Ectodermal cell (in vitro differentiated cells): Measurements from ENCODE around the gene RGS16.
A peak's percentile ranks its signal among the peaks of the same experiment; 100 is the strongest.
"Not testable (repeated sequence)": the region's sequence is repeated elsewhere in the genome, so short reads cannot be mapped to it uniquely, and the experiment has no call there.

Experiments
- H3K27ac ChIP-seq: 2 replicates; pipeline ENCODE4 v1.7.0; 2013; ENCODE audit warnings: mild to moderate bottlenecking, low read depth, low read length; ENCODE audit not compliant: insufficient read depth, poor library complexity, severe bottlenecking
- H3K27me3 ChIP-seq: 2 replicates; pipeline ENCODE4 v1.7.0; 2013; ENCODE audit warnings: mild to moderate bottlenecking, low read length; ENCODE audit not compliant: insufficient read depth, control insufficient read depth, poor library complexity, severe bottlenecking
- H3K36me3 ChIP-seq: one replicate; pipeline ENCODE4 v1.7.0; 2013; ENCODE audit warnings: low read length; ENCODE audit not compliant: control insufficient read depth, insufficient read depth
- H3K4me1 ChIP-seq: one replicate; pipeline ENCODE4 v1.7.0; 2013; ENCODE audit warnings: low read length; ENCODE audit not compliant: control insufficient read depth, insufficient read depth
- H3K4me3 ChIP-seq: 2 replicates; pipeline ENCODE4 v1.7.0; 2013; ENCODE audit warnings: low read depth, low read length, control low read depth; ENCODE audit not compliant: insufficient read depth
- H3K9me3 ChIP-seq: 2 replicates; pipeline ENCODE4 v1.7.0; 2013; ENCODE audit warnings: mild to moderate bottlenecking, low read length, moderate library complexity; ENCODE audit not compliant: control insufficient read depth
- WGBS, 2 experiments: methylation state at CpG; one replicate each; pipeline ENCODE4 v1.1.7; 2013; ENCODE audit warnings: missing lambda C conversion rate in 2 of 2; 5-methylcytosine and 5-hydroxymethylcytosine counted together

RGS16 gene

DNA sequence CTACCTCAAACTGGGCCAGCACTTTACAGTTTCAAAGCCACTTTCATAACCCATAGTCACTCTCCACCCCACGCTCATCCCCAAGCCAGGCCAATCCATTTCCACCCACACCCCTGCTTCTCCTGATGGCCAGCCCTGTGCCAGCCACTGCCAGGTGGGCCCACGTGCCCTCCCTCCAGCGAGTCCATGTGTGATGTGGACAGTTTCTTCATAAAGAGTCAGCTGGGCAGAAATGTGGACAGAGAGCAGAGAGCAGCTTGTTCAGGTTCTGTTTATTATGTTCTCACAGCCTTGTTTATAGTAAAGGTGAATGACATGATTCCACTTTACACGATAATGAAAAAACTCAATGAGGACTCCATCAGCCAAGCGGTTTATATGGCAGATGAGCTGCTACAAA lies 37.4 kb upstream of the RGS16 start:
- Histone ChIP-seq H3K27me3 (no peaks in the 10 kb centered on the region), H3K4me3 (no peak overlapping the region), H3K9me3 (no peaks in the 10 kb centered on the region), H3K4me1 (no peaks in the 10 kb centered on the region), H3K27ac (no peak overlapping the region), H3K36me3 (no peaks in the 10 kb centered on the region)
- WGBS, 2 experiments = 94 to 95% methylated on average over 5 of the region's 5 CpGs

DNA sequence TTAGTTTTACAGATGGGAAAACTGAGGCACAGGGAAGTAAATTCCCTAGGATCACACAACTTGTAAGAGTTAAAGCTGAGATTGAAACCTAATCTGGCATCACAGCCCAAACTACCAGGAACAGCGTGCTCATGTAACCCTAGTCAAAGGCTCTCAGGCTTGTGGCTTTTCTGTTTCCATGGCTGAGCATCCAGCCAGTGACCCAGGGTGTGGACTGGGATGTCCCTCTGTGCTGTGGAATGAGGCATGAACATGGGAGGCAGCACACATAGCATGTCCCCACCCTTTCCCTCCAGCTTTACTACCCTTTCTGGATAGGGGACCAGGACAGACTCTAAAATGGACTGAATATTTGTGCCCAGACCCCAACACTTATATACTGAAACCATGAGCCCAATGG lies 35.1 kb upstream of the RGS16 start:
- Histone ChIP-seq H3K27me3 (no peaks in the 10 kb centered on the region), H3K4me1 (peaks cover 8% of the 10 kb centered on the region), H3K36me3 (no peaks in the 10 kb centered on the region), H3K27ac (no peak overlapping the region), H3K9me3 (no peaks in the 10 kb centered on the region), H3K4me3 (no peak overlapping the region)
- 88 to 95% methylated on average over 1 of the region's 1 CpG for WGBS, 2 experiments

DNA sequence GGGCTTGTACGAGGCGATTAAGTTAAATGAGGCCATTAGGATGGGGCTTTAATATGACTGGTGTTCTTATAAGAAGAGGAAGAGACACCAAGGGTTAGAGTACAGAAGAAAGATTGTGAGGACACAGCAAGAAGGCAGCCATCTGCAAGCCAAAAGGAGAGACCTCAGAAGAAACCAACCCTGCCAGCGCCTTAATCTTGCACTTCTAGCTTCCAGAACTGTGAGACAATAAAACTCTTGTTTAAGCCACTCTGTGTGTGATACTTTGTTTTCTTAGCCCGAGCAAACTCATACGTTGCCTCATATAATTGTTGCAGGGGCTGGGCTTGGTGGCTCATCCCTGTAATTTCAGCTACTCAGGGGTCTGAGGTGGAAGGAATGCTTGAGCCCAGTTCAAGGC lies 33.6 kb upstream of the RGS16 start:
- Histone ChIP-seq H3K27ac (no peak overlapping the region), H3K9me3 (no peaks in the 10 kb centered on the region), H3K4me3 (no peak overlapping the region), H3K27me3 (no peaks in the 10 kb centered on the region), H3K4me1 (peaks cover 18% of the 10 kb centered on the region), H3K36me3 (no peaks in the 10 kb centered on the region)
- WGBS, 2 experiments = 97% methylated on average over 5 of the region's 5 CpGs

DNA sequence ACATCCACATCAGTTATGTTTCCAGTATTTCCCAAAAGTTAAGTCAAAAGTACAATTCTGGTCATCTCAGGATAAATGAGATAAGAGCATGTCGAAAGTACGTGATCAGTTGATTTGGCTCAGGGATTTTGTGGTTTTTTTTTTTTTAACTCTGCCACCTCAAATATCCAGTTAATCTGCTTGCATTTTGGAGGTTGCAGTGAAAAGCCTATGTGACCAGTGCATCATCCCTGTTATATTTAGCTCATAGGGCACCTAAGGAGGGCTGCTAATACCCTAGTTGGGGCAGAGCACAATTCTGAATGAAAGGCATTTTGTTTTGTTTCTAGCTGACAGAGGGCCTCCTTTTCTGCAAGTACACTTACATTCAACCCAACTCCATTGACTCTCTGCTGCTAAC lies 31.7 kb upstream of the RGS16 start:
- no peak overlapping the region for H3K4me3 ChIP-seq
- no peak overlapping the region for H3K27ac ChIP-seq
- no peaks in the 10 kb centered on the region for H3K27me3 ChIP-seq
- H3K4me1 ChIP-seq = peaks cover 23% of the 10 kb centered on the region
- no peaks in the 10 kb centered on the region for H3K9me3 ChIP-seq
- WGBS, 2 experiments = 94 to 96% methylated on average over 2 of the region's 2 CpGs
- H3K36me3 ChIP-seq = no peaks in the 10 kb centered on the region

DNA sequence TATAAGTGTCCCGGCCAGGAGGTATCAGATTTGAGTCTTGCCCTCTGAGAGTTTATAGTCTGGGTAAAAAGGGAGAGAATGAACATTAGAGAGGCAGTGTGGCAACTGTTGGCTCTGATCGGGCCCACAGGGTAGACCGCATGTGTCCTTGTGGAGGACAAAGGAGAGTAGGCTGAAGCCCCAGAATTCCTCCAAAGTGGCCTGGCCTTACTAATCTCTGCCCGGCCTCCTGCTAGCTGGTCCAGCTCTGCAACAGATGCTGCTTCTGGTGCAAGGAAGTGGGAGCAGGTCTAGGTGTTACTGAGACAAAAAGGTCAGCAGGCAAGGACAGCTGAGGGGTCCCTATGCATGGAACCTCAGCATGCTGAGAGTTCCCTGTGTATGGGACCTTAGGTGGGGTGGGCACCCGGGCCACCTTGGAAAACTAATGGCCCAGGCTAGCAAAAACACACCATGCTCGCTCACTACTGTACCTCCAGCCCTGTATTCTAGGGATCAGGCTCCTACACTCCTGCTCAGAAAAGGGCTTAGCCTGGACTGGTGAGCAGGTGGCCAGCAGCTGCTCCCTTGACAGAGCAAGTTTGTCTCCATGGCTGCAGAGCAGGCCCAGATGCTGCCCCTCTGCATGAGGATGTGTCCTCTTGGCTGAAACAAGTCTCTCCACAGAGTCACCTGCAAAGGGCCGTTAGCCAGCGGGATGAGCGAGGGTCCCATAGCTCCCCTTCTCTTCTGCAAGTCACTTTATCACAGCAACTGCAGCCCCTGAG lies 30.3 kb upstream of the RGS16 start:
- Histone ChIP-seq H3K4me3 (no peak overlapping the region), H3K27me3 (no peaks in the 10 kb centered on the region), H3K9me3 (no peaks in the 10 kb centered on the region), H3K36me3 (no peaks in the 10 kb centered on the region), H3K4me1 (peaks cover 34% of the 10 kb centered on the region), H3K27ac (peak overlapping the region; percentile 55)
- WGBS, 2 experiments = 91 to 93% methylated on average over 9 of the region's 9 CpGs

DNA sequence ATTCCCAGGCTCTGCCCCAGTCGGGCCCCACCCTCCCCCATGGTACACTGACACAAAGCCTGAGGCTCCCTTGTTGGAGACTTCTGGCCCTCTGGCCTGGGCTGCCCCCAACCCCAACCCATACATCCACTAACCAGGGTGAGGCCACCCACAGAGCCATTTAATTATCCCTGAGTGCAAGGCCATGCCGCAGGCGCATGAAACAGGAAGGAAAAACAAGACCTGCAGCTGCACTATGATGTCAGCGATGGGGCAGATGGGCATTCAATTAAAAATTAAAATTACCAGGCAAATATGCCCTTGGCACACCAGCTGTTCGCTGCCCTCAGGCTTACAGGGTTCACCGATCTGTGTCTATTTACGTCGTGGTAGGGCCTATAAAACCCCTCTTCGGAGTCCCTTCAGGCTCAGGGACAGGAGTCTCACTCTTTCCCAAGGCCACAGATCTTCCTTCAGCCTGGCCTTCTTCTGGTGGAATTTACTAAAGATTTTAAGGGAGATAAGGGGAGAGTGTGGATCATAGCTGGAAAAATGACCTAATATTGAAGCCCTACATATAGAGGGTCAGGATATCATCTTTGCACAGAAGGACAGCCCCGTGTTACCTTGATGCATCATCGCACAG lies 29.6 kb upstream of the RGS16 start:
- Histone ChIP-seq H3K4me3 (no peak overlapping the region), H3K9me3 (no peaks in the 10 kb centered on the region), H3K36me3 (no peaks in the 10 kb centered on the region), H3K4me1 (peaks cover 41% of the 10 kb centered on the region), H3K27me3 (no peaks in the 10 kb centered on the region), H3K27ac (peak overlapping the region; percentile 55)
- WGBS, 2 experiments = 79% methylated on average over 11 of the region's 11 CpGs

DNA sequence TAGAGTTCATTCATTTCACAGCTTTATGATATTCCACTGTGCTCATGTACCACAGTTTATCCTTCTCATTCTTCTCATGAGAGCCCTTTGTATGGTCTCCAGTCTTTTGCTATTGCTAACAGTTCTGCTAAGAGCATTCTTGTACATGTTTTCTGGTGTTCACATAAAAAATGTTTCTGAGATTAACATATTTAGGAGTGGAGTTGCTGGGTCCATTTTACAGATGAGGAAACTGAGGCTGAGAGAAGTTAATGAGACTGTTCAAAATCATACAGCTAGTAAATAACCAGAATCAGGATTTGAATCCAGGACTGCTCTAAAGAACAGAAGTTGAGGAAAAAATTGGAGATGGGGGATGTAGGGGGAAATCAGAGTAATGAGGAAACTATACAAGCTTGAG lies 28.8 kb upstream of the RGS16 start:
- no peaks in the 10 kb centered on the region for H3K36me3 ChIP-seq
- no peaks in the 10 kb centered on the region for H3K9me3 ChIP-seq
- H3K4me1 ChIP-seq = peaks cover 42% of the 10 kb centered on the region
- no peaks in the 10 kb centered on the region for H3K27me3 ChIP-seq
- no peak overlapping the region for H3K27ac ChIP-seq
- no peak overlapping the region for H3K4me3 ChIP-seq

DNA sequence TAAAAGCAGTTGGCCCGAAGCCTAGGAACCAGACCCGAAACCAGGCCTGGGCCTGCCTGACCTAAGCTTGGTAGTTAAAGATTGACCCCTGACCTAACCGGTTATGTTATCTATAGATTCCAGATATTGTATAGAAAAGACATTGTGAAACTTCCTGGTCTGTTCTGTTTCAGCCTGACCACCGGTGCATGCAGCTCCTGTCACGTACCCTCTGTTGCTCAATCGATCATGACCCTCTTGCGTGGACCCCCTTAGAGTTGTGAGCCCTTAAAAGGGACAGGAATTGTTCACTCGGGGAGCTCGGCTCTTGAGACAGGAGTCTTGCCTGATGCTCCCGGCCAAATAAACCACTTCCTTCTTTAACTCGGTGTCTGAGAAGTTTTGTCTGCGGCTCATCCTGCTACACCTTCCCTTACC lies 28.3 kb upstream of the RGS16 start:
- not testable (repeated sequence) for H3K27ac ChIP-seq, H3K36me3 ChIP-seq, H3K27me3 ChIP-seq, H3K9me3 ChIP-seq, H3K4me3 ChIP-seq
- 92 to 93% methylated on average over 12 of the region's 12 CpGs for WGBS, 2 experiments
- H3K4me1 ChIP-seq = peaks cover 42% of the 10 kb centered on the region

DNA sequence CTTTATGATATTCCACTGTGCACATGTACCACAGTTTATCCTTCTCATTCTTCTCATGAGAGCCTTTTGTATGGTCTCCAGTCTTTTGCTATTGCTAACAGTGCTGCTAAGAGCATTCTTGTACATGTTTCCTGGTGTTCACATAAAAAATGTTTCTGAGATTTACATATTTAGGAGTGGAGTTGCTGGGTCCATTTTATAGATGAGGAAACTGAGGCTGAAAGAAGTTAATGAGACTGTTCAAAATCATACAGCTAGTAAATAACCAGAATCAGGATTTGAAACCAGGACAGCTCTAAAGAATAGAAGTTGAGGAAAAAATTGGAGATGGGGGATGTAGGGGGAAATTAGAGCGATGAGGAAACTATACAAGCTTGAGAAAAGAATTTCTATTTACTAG lies 27.8 kb upstream of the RGS16 start:
- WGBS, 2 experiments = 100% methylated on average over 1 of the region's 1 CpG

DNA sequence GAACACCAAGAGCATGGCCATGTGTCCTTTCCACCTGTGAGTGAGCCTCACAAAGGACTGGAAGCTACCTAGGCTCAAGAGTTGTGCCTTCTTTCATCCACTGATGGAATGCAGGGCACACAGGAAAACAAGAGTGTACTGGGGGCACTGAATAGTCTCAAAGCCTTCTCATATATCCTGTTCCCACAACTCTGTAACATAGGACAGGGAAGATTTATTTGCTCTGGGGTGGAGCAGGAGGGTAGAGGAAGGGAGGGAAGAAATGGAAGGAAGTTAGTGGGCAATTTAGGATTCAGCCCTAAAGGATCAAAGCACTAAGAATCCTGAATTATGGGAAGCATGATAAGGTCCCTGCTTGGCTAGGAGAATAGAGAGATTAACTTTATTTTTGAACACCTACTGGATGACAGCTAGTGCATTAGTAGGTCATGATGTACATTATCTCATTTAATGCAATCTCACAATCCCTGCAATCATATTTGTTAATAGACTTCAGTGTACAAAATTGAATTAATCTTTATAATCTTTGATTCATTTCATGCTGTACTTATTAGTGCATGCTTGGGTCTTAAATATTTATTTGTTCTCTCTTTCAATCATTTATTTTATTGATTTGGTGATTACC lies 27.0 kb upstream of the RGS16 start:
- Histone ChIP-seq H3K9me3 (no peaks in the 10 kb centered on the region), H3K27ac (no peak overlapping the region), H3K36me3 (no peaks in the 10 kb centered on the region), H3K4me3 (no peak overlapping the region), H3K4me1 (peaks cover 42% of the 10 kb centered on the region), H3K27me3 (no peaks in the 10 kb centered on the region)

More for the DNA sequence above, 27.8 kb upstream of the RGS16 start:
- Histone ChIP-seq H3K4me3 (no peak overlapping the region), H3K36me3 (no peaks in the 10 kb centered on the region), H3K27me3 (no peaks in the 10 kb centered on the region), H3K27ac (no peak overlapping the region), H3K9me3 (no peaks in the 10 kb centered on the region), H3K4me1 (peaks cover 42% of the 10 kb centered on the region)
